Heart left ventricle (tissue), 16 donors: ENCODE results near the gene CHKA. TPM values are rescaled to one million over a fixed set of nuclear protein-coding genes. Genes with fewer than 3 reads are reported as not detected.

Source experiments
- ATAC-seq, 4 donors: fragments of 200-7000 bp; cut with Tn5 transposase; one replicate each; pipeline ENCODE4 v1.9.1; 2020 to 2022; ENCODE audit warnings: moderate library complexity in 4 of 4, mild to moderate bottlenecking in 3 of 4, moderate number of reproducible peaks in 1 of 4
- DNase-seq, 5 donors: peaks; one replicate each; pipeline ENCODE4 v3.0.0-alpha.2; 2020
- H3K27ac ChIP-seq, 12 donors: fragments of 200-600 bp; sonication (generic) in 4 of 12; one replicate each; pipeline versions ENCODE4 v1.5.0 to v1.8.0; 2016 to 2022; ENCODE audit warnings: mild to moderate bottlenecking in 2 of 12
- H3K27me3 ChIP-seq, 9 donors: fragments of 200-600 bp; sonication (generic) in 2 of 9; one replicate each; pipeline versions ENCODE4 v1.5.1 to v1.8.0; 2016 to 2022; ENCODE audit warnings: mild to moderate bottlenecking in 3 of 9
- H3K36me3 ChIP-seq, 9 donors: fragments of 200-600 bp; sonication (generic) in 2 of 9; one replicate each; pipeline versions ENCODE4 v1.5.0 to v1.8.0; 2018 to 2022; ENCODE audit warnings: mild to moderate bottlenecking in 2 of 9
- H3K4me1 ChIP-seq, 12 donors: fragments of 200-600 bp; sonication (generic) in 4 of 12; one replicate each; pipeline versions ENCODE4 v1.5.0 to v1.8.0; 2016 to 2022; ENCODE audit warnings: mild to moderate bottlenecking in 3 of 12
- H3K4me3 ChIP-seq, 12 donors: fragments of 200-600 bp; sonication (generic) in 4 of 12; one replicate each; pipeline versions ENCODE4 v1.5.0 to v1.8.0; 2017 to 2022; ENCODE audit warnings: mild to moderate bottlenecking in 9 of 12, moderate library complexity in 4 of 12
- H3K9me3 ChIP-seq, 12 donors: fragments of 200-600 bp; sonication (generic) in 4 of 12; one replicate each; pipeline versions ENCODE4 v1.5.0 to v1.8.0; 2016 to 2022; ENCODE audit warnings: mild to moderate bottlenecking in 1 of 12
- CTCF ChIP-seq, 12 donors: fragments of 200-600 bp; sonication (generic) in 4 of 12; IDR thresholded peaks; one replicate each; pipeline versions ENCODE4 v1.5.0 to v1.8.0; 2018 to 2022; ENCODE audit warnings: antibody characterized with exemption in 12 of 12, mild to moderate bottlenecking in 5 of 12
- POLR2A ChIP-seq, 2 donors: fragments of 450-650 bp; IDR thresholded peaks; one replicate each; pipeline ENCODE4 v1.6.1; 2017; ENCODE audit warnings: antibody characterized with exemption in 2 of 2, mild to moderate bottlenecking in 2 of 2, moderate library complexity in 2 of 2
- WGBS, 4 donors: extraction: QIAGEN DNeasy Blood & Tissue Kit in 2 of 4; methylation state at CpG; one replicate each; pipeline versions ENCODE4 v1.1.5 to v1.1.7; 2013 to 2018; 5-methylcytosine and 5-hydroxymethylcytosine counted together
- intact Hi-C, 10 donors: fragments of 100-400 bp; cut with DNase I; formaldehyde crosslinking; loops; one replicate each; pipeline versions ENCODE4 v1.11.1 to v1.14.2; 2022
- polyA plus RNA-seq, 2 donors: library from polyadenylated mRNA; stranded (reverse); fragments of 200-250 nt; gene quantifications; one replicate each; pipeline ENCODE4 v1.2.3, GENCODE V29; 2013
- total RNA-seq, 9 donors: library from RNA; depleted of rRNA in 2 of 9; stranded (reverse); fragments of >200 nt in 2 of 9; fragmentation: NEBNext Ultra II Directional in 3 of 9; extraction: Animal tissue kit (Norgen Biotek cat#: 25700) in 3 of 9; gene quantifications; one replicate each; pipeline versions ENCODE4 v1.1.0 to v1.2.4, GENCODE V29; 2016 to 2023
- donor health status: ischemic (EF 13 %, LVEDD 7.1; RV severe dilation, severe dysfunction).
- donor health status: healthy with polysubstance abuse.
- donor health status: DM: no; HTN: yes; CAD: no.
- donor health status: DM: no; HTN: no; CAD: no.
- donor health status: ischemic (EF 25% LVEDD 6.9; RV normal size, moderate dysfunction).
- donor health status: ischemic (EF 25% LVEDD 5.7; RV mildly dilated, moderate dysfunction).
- donor health status: healthy.
- donor health status: DM: yes; HTN: yes; CAD: no.
- donor health status: ischemic (EF 35%, LVEDD 5.7; RV mildly dilated, moderate dysfunction).
- donor health status: nonischemic (EF 11% LVEDD 7.7; RV severe dilation, severe dysfunction).
- donor health status: DM: yes; HTN: yes; CAD: no.
- donor health status: PGD.
- donor health status: ischemic (EF 29% LVEDD 5.4; RV normal size, mild dysfunction).
- donor health status: nonischemic (EF 23%, LVEDD 6.1; RV moderate dilation, normal function).

Gene CHKA
- total and polyA plus RNA-seq, 11 donors, result 6.1 to 22.9 (median 9.1) TPM

GRCh38 chr11:68036141-68036716 lies 85.0 kb downstream of the CHKA start:
- ATAC-seq (no peak), DNase-seq (peak in 1 of 5 donors; percentile 52)
- intact Hi-C loops, result loop anchor here in 5 of 10 donors (5.0 to 10.0 kb wide), 8 partner anchors 34 to 179 kb away; partner anchors contain the start of genes CHKA (in 3 of the 5), KMT5B (in 2 of the 5) and UNC93B1 (in 1 of the 5)
- Histone ChIP-seq H3K27ac (peak overlapping the region; percentile 74 to 96 (median 89)), H3K36me3 (peaks cover 0 to 41% (median 17%) of the 10 kb centered on the region in 9 donors), H3K4me3 (no peak overlapping the region), H3K27me3 (no peaks in the 10 kb centered on the region), H3K9me3 (no peaks in the 10 kb centered on the region), H3K4me1 (peaks cover 11 to 82% (median 59%) of the 10 kb centered on the region in 12 donors)
- TF ChIP-seq CTCF (IDR thresholded peaks at IDR 0.05) (no peak), POLR2A (IDR thresholded peaks at IDR 0.05) (no peak)
- WGBS, 4 donors, result 81 to 84% (median 83%) methylated on average over 16 to 27 of the region's 27 CpGs

- peak overlapping the region in 2 of 12 donors; percentile 83 to 91 for H3K27ac ChIP-seq
- no peaks in the 10 kb centered on the region for H3K9me3 ChIP-seq
- TF ChIP-seq POLR2A (IDR thresholded peaks at IDR 0.05) (no peak), CTCF (IDR thresholded peaks at IDR 0.05) (no peak)
- ATAC-seq (no peak), DNase-seq (no peak)
- WGBS, 4 donors, result 88 to 91% (median 89%) methylated on average over 13 of the region's 13 CpGs
- H3K36me3 ChIP-seq, result peaks cover 0 to 41% (median 16%) of the 10 kb centered on the region in 9 donors
- intact Hi-C loops, result loop anchor here in 5 of 10 donors (5.0 to 10.0 kb wide), 8 partner anchors 33 to 179 kb away; partner anchors contain the start of genes CHKA (in 3 of the 5), KMT5B (in 2 of the 5) and UNC93B1 (in 1 of the 5)
- H3K27me3 ChIP-seq, result no peaks in the 10 kb centered on the region
- peaks cover 11 to 84% (median 58%) of the 10 kb centered on the region in 12 donors for H3K4me1 ChIP-seq
- H3K4me3 ChIP-seq, result no peak overlapping the region
Measured at GRCh38 chr11:68035266-68035876, 85.8 kb downstream of the CHKA start.

- WGBS, 4 donors, result 51 to 65% (median 55%) methylated on average over 8 to 12 of the region's 12 CpGs
- H3K4me1 ChIP-seq, result peaks cover 11 to 77% (median 57%) of the 10 kb centered on the region in 12 donors
- TF ChIP-seq POLR2A (IDR thresholded peaks at IDR 0.05) (no peak), CTCF (IDR thresholded peaks at IDR 0.05) (no peak)
- intact Hi-C loops, result loop anchor here in 3 of 10 donors (10.0 kb wide), 3 partner anchors 91 to 181 kb away; partner anchors contain the start of genes CHKA (in 2 of the 3) and KMT5B (in 1 of the 3)
- H3K4me3 ChIP-seq, result peak overlapping the region in 3 of 12 donors; percentile 4 to 21 (median 12)
- H3K36me3 ChIP-seq, result peaks cover 0 to 41% (median 16%) of the 10 kb centered on the region in 9 donors
- no peaks in the 10 kb centered on the region for H3K27me3 ChIP-seq
- peak overlapping the region; percentile 37 to 96 (median 74) for H3K27ac ChIP-seq
- ATAC-seq (peak; percentile 38 to 55 (median 46)), DNase-seq (peak in 4 of 5 donors; percentile 65 to 86 (median 78))
- H3K9me3 ChIP-seq, result no peaks in the 10 kb centered on the region
Measured at GRCh38 chr11:68033708-68034045, 87.5 kb downstream of the CHKA start.
